Liver (tissue), 9 donors: Measurements from ENCODE around the gene ATP2B2. TPM values are rescaled to one million over a fixed set of nuclear protein-coding genes. Genes with fewer than 3 reads are reported as not detected.

ENCODE experiments used
- DNase-seq: peaks from one replicate; pipeline ENCODE4 v3.0.0-alpha.2; 2017; ENCODE audit warnings: low spot score
- H3K27ac ChIP-seq, 2 donors: one replicate each; pipeline ENCODE4 v1.7.0; 2013; ENCODE audit warnings: inconsistent platforms in 2 of 2, low read length in 2 of 2, control low read depth in 1 of 2, low read depth in 1 of 2, mild to moderate bottlenecking in 1 of 2
- H3K27me3 ChIP-seq, 4 donors: one replicate each; pipeline versions ENCODE4 v1.6.1 to v1.7.0; 2013; ENCODE audit warnings: low read length in 3 of 4, inconsistent platforms in 1 of 4, mild to moderate bottlenecking in 1 of 4, moderate library complexity in 1 of 4; ENCODE audit not compliant: control insufficient read depth in 4 of 4, insufficient read depth in 4 of 4
- H3K36me3 ChIP-seq, 4 donors: one replicate each; pipeline versions ENCODE4 v1.6.1 to v1.7.0; 2013; ENCODE audit warnings: low read length in 3 of 4, mild to moderate bottlenecking in 3 of 4, low read depth in 1 of 4, moderate library complexity in 1 of 4; ENCODE audit not compliant: control insufficient read depth in 4 of 4, insufficient read depth in 3 of 4
- H3K4me1 ChIP-seq, 4 donors: one replicate each; pipeline versions ENCODE4 v1.6.1 to v1.7.0; 2013; ENCODE audit warnings: low read length in 3 of 4, mild to moderate bottlenecking in 3 of 4, moderate library complexity in 1 of 4; ENCODE audit not compliant: control insufficient read depth in 4 of 4, insufficient read depth in 4 of 4
- H3K4me3 ChIP-seq, 3 donors: one replicate each; pipeline versions ENCODE4 v1.6.1 to v1.7.0; 2013; ENCODE audit warnings: low read length in 3 of 3, control low read depth in 1 of 3, low read depth in 1 of 3, mild to moderate bottlenecking in 1 of 3
- H3K9ac ChIP-seq, 2 donors: one replicate each; pipeline ENCODE4 v1.7.0; 2013; ENCODE audit warnings: low read length in 2 of 2, mild to moderate bottlenecking in 2 of 2, moderate library complexity in 2 of 2, control low read depth in 1 of 2, low read depth in 1 of 2
- H3K9me3 ChIP-seq, 4 donors: one replicate each; pipeline versions ENCODE4 v1.6.1 to v1.7.0; 2013; ENCODE audit warnings: low read length in 3 of 4; ENCODE audit not compliant: control insufficient read depth in 4 of 4
- ATF3 ChIP-seq: IDR thresholded peaks from 2 replicates; pipeline ENCODE4 v1.6.1; 2016; ENCODE audit warnings: antibody characterized with exemption
- EGR1 ChIP-seq, 2 donors: IDR thresholded peaks; 2 replicates each; pipeline ENCODE4 v1.6.1; 2016 to 2018; ENCODE audit warnings: antibody characterized with exemption in 2 of 2, low read depth in 2 of 2
- FOXA1 ChIP-seq: IDR thresholded peaks from 2 replicates; pipeline ENCODE4 v1.6.1; 2016; ENCODE audit warnings: antibody characterized with exemption
- FOXA2 ChIP-seq: IDR thresholded peaks from 2 replicates; pipeline ENCODE4 v1.6.1; 2016; ENCODE audit warnings: antibody characterized with exemption
- GABPA ChIP-seq, 2 donors: IDR thresholded peaks in 1 of 2; conservative IDR thresholded peaks in 1 of 2; 2 replicates each; pipeline ENCODE4 v1.6.1; 2016; ENCODE audit warnings: antibody characterized with exemption in 2 of 2, mild to moderate bottlenecking in 1 of 2, moderate library complexity in 1 of 2
- HNF4A ChIP-seq, 2 donors: conservative IDR thresholded peaks; 2 replicates each; pipeline ENCODE4 v1.6.1; 2016; ENCODE audit warnings: antibody characterized with exemption in 2 of 2, mild to moderate bottlenecking in 2 of 2
- HNF4G ChIP-seq: IDR thresholded peaks from 2 replicates; pipeline ENCODE4 v1.6.1; 2016; ENCODE audit warnings: antibody characterized with exemption
- JUND ChIP-seq, 2 donors: IDR thresholded peaks; 2 replicates each; pipeline ENCODE4 v1.6.1; 2016; ENCODE audit warnings: antibody characterized with exemption in 2 of 2
- NR2F2 ChIP-seq: IDR thresholded peaks from 2 replicates; pipeline ENCODE4 v1.6.1; 2016; ENCODE audit warnings: antibody characterized with exemption
- REST ChIP-seq: IDR thresholded peaks from 2 replicates; pipeline ENCODE4 v1.6.1; 2016; ENCODE audit warnings: antibody characterized with exemption, mild to moderate bottlenecking
- RXRA ChIP-seq, 2 donors: IDR thresholded peaks; 2 replicates each; pipeline ENCODE4 v1.6.1; 2017 to 2018; ENCODE audit warnings: antibody characterized with exemption in 2 of 2, mild to moderate bottlenecking in 1 of 2
- SP1 ChIP-seq: IDR thresholded peaks from 2 replicates; pipeline ENCODE4 v1.6.1; 2018; ENCODE audit warnings: antibody characterized with exemption, mild to moderate bottlenecking
- TAF1 ChIP-seq: conservative IDR thresholded peaks from 2 replicates; pipeline ENCODE4 v1.6.1; 2016; ENCODE audit warnings: antibody characterized with exemption, mild to moderate bottlenecking
- ZBTB33 ChIP-seq: IDR thresholded peaks from 2 replicates; pipeline ENCODE4 v1.6.1; 2016; ENCODE audit warnings: antibody characterized with exemption
- WGBS: extraction: QIAGEN DNeasy Blood & Tissue Kit; methylation state at CpG from one replicate; pipeline ENCODE4 v1.1.7; 2013; 5-methylcytosine and 5-hydroxymethylcytosine counted together
- polyA plus RNA-seq, 2 donors: library from polyadenylated mRNA; stranded (reverse) in 1 of 2; unstranded in 1 of 2; fragments of 200-250 nt in 1 of 2; fragments of >200 nt in 1 of 2; fragmentation: Nextera tagmentation in 1 of 2; extraction: Ambion mirVana in 1 of 2; gene quantifications; one replicate each; pipeline versions ENCODE4 v1.2.1 to v1.2.3, GENCODE V29; 2013 to 2015
- total RNA-seq, 2 donors: library from RNA; depleted of rRNA; stranded (reverse); fragments of >200 nt; gene quantifications; one replicate each; pipeline ENCODE4 v1.2.3, GENCODE V29; 2014
- TF ChIP-seq, protein P1 (sequence below): IDR thresholded peaks from 2 replicates; pipeline ENCODE4 v1.6.1; 2016; ENCODE audit warnings: antibody characterized with exemption
- TF ChIP-seq, protein P2 (sequence below): fragments of 150-350 bp; IDR thresholded peaks from 2 replicates; pipeline ENCODE4 v1.5.1; 2017; ENCODE audit warnings: improper control_type of control experiment, low read depth, low read length; ENCODE audit not compliant: missing input control
- donor health status: healthy.
- donor health status: healthy.
- donor health status: healthy.
- donor health status: healthy.
- donor health status: healthy.

Gene ATP2B2
- total and polyA plus RNA-seq, 4 donors = 10.4 to 27.8 (median 20.7) TPM

DNA sequence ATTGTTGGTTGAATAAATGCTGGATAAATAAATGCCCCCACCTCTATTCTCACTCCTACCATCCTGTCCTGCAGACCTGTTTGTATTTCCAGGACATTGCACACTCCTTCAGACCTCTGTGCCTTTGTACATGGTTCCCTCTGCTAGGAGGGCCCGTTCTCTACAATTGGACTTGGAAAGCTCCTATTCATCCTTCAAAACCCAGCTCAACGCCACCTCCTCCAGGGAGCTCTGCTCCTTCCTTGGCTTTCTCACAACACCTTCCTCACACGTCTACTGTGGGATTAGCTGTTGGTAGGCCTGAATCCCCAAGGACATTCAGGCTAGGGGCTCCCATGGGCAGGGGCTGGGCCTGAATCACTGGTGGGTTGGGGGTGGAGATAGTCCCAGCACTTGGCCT is 105.8 kb downstream of the ATP2B2 start (continued):
- no peak for TF ChIP-seq GABPA (IDR thresholded peaks at IDR 0.05 in 1 of 2, conservative IDR thresholded peaks at IDR 0.05 in 1 of 2)

DNA sequence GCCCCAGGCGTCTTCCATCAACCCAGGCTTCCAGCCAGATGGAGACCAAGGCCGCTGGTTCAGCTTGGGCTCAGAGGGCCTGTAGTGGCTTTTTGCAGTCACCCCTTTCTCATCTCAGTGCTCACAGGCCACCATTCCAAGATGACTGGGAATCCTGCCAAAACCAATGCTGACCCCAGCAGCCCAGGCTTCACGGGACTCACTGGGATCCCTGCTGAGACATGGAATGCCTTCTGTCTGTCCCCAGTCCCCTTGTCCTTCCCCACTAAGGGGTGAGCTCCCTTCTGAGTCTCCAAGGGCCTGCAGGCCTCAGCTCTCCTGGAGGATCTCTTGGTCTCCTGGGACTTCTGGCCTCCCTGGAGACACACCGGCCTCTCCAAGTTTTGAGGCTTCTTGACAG is 107.0 kb downstream of the ATP2B2 start:
- no peaks in the 10 kb centered on the region for H3K9me3 ChIP-seq
- H3K4me1 ChIP-seq = no peaks in the 10 kb centered on the region
- no peak overlapping the region for H3K27ac ChIP-seq
- TF ChIP-seq TAF1 (no peak), HNF4G (no peak), SP1 (no peak), EGR1 (IDR thresholded peaks at IDR 0.05; ENCODE audit: low read depth in 2 of 2) (no peak), FOXA1 (no peak), ATF3 (no peak), JUND (IDR thresholded peaks at IDR 0.05) (no peak), HNF4A (conservative IDR thresholded peaks at IDR 0.05) (no peak), RXRA (IDR thresholded peaks at IDR 0.05) (no peak), GABPA (IDR thresholded peaks at IDR 0.05 in 1 of 2, conservative IDR thresholded peaks at IDR 0.05 in 1 of 2) (no peak), FOXA2 (no peak), REST (no peak), ZBTB33 (no peak), NR2F2 (no peak)
- TF ChIP-seq, protein P1, sequence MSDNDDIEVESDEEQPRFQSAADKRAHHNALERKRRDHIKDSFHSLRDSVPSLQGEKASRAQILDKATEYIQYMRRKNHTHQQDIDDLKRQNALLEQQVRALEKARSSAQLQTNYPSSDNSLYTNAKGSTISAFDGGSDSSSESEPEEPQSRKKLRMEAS = no peak
- TF ChIP-seq, protein P2, sequence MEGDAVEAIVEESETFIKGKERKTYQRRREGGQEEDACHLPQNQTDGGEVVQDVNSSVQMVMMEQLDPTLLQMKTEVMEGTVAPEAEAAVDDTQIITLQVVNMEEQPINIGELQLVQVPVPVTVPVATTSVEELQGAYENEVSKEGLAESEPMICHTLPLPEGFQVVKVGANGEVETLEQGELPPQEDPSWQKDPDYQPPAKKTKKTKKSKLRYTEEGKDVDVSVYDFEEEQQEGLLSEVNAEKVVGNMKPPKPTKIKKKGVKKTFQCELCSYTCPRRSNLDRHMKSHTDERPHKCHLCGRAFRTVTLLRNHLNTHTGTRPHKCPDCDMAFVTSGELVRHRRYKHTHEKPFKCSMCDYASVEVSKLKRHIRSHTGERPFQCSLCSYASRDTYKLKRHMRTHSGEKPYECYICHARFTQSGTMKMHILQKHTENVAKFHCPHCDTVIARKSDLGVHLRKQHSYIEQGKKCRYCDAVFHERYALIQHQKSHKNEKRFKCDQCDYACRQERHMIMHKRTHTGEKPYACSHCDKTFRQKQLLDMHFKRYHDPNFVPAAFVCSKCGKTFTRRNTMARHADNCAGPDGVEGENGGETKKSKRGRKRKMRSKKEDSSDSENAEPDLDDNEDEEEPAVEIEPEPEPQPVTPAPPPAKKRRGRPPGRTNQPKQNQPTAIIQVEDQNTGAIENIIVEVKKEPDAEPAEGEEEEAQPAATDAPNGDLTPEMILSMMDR = no peak
- WGBS = 67% methylated on average over 4 of the region's 4 CpGs
- H3K36me3 ChIP-seq = peaks cover 2 to 74% (median 51%) of the 10 kb centered on the region in 4 donors
- H3K4me3 ChIP-seq = no peak overlapping the region
- DNase-seq = no peak
- no peaks in the 10 kb centered on the region for H3K27me3 ChIP-seq
- H3K9ac ChIP-seq = no peak overlapping the region
